Glutamatergic neuron (in vitro differentiated cells): Measurements from ENCODE around the gene AGAP3. TPM values are rescaled to one million over a fixed set of nuclear protein-coding genes. Genes with fewer than 3 reads are reported as not detected.

Experiments used
- DNase-seq: peaks from one replicate; pipeline ENCODE4 v3.0.0; 2022
- H3K27ac Mint-ChIP-seq: one replicate; pipeline ENCODE4 v1.8.0; 2020; ENCODE audit warnings: mild to moderate bottlenecking, mixed read lengths, inconsistent platforms; ENCODE audit not compliant: unreplicated experiment
- H3K27me3 Mint-ChIP-seq: one replicate; pipeline ENCODE4 v1.8.0; 2020; ENCODE audit warnings: mild to moderate bottlenecking, moderate library complexity, mixed read lengths, inconsistent platforms; ENCODE audit not compliant: unreplicated experiment
- H3K36me3 Mint-ChIP-seq: one replicate; pipeline ENCODE4 v1.8.0; 2020; ENCODE audit warnings: mild to moderate bottlenecking, mixed read lengths, inconsistent platforms; ENCODE audit not compliant: unreplicated experiment
- H3K4me1 Mint-ChIP-seq: one replicate; pipeline ENCODE4 v1.8.0; 2020; ENCODE audit warnings: mild to moderate bottlenecking, low read depth, mixed read lengths, inconsistent platforms; ENCODE audit not compliant: unreplicated experiment
- H3K4me3 Mint-ChIP-seq: one replicate; pipeline ENCODE4 v1.8.0; 2020; ENCODE audit warnings: mild to moderate bottlenecking, mixed read lengths, inconsistent platforms; ENCODE audit not compliant: unreplicated experiment
- H3K9me3 Mint-ChIP-seq: one replicate; pipeline ENCODE4 v1.8.0; 2020; ENCODE audit warnings: mild to moderate bottlenecking, moderate library complexity, mixed read lengths, inconsistent platforms; ENCODE audit not compliant: unreplicated experiment
- total RNA-seq: library from RNA; stranded (reverse); fragmentation: NEBNext Ultra II Directional; extraction: Animal tissue kit (Norgen Biotek cat#: 25700); gene quantifications from one replicate; pipeline ENCODE4 v1.2.1, GENCODE V29; 2021; ENCODE audit not compliant: unreplicated experiment
- TF ChIP-seq, protein P1 (sequence below): fragments of 200-600 bp; sonication (generic); IDR thresholded peaks from one replicate; pipeline ENCODE4 v1.5.0; 2021; ENCODE audit not compliant: partially characterized antibody, unreplicated experiment

AGAP3 gene
- total RNA-seq, 1 donor from 2014 or later: 406 TPM

DNA sequence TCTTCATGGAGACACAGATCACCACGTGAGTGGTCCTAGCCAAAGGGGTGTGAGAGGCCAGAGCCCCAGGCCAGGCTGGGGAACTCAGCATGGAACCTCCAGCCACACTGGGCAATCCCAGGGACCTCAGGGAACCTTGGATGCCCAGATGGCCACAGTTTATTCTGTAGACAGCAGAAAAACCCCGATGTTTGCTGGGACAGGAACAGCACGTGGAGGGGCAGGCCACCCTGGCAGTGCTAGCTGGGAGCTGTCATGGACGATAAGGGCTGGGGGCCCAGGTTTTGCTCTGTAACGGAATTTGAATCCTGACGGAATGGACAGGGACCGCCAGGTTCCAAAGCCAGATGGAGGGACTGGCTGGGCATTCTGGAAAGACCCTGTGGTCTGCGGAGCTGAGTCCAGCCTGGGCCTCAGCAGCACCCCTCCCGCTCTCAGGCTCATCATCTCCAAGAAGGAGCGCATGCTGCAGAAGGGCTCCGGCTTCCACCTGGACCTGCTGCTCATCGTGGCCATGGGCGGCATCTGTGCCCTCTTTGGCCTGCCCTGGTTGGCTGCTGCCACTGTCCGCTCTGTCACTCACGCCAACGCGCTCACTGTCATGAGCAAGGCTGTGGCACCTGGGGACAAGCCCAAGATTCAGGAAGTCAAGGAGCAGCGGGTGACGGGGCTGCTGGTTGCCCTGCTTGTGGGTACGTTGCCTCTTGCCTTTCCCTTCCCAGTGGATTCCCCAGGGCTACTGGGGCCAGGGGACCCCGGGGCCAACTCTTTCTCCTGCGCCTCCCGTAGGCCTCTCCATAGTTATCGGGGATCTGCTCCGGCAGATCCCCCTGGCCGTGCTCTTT is 11.2 kb upstream of the AGAP3 start:
- TF ChIP-seq, protein P1, sequence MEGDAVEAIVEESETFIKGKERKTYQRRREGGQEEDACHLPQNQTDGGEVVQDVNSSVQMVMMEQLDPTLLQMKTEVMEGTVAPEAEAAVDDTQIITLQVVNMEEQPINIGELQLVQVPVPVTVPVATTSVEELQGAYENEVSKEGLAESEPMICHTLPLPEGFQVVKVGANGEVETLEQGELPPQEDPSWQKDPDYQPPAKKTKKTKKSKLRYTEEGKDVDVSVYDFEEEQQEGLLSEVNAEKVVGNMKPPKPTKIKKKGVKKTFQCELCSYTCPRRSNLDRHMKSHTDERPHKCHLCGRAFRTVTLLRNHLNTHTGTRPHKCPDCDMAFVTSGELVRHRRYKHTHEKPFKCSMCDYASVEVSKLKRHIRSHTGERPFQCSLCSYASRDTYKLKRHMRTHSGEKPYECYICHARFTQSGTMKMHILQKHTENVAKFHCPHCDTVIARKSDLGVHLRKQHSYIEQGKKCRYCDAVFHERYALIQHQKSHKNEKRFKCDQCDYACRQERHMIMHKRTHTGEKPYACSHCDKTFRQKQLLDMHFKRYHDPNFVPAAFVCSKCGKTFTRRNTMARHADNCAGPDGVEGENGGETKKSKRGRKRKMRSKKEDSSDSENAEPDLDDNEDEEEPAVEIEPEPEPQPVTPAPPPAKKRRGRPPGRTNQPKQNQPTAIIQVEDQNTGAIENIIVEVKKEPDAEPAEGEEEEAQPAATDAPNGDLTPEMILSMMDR: no peak
- DNase-seq: no peak
- Mint-ChIP-seq H3K9me3 (peaks cover 4% of the 10 kb centered on the region), H3K36me3 (no peaks in the 10 kb centered on the region), H3K27me3 (peaks cover 5% of the 10 kb centered on the region), H3K4me1 (peaks cover 14% of the 10 kb centered on the region), H3K27ac (no peak overlapping the region), H3K4me3 (no peak overlapping the region)

DNA sequence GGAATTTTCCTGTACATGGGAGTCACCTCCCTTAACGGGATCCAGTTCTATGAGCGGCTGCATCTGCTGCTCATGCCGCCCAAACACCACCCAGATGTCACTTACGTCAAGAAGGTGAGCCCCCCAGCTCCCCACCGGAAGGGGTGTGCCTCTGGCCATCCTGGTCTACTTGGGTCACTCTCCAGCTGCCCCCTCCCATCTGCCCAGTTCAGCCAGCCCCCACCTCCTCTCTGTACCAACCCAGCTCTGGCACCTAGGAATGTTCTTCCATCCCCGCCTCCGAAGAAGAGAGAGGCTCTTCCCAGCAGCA is 10.7 kb upstream of the AGAP3 start:
- Mint-ChIP-seq H3K27ac (no peak overlapping the region), H3K4me3 (no peak overlapping the region)

DNA sequence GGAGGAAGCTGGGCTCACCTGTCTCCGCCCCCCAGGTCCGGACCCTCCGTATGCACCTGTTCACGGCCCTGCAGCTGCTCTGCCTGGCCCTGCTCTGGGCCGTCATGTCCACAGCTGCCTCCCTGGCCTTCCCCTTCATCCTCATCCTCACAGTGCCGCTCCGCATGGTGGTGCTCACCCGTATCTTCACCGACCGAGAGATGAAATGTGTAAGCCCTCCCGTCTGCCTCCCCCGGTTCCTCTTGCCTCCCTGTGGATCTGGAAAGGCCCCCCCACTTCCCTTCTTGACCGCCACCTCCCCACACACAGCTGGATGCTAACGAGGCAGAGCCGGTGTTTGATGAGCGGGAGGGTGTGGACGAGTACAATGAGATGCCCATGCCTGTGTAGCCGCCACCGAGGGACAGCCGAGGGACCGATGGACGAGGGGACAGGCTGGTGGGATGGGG is 10.3 kb upstream of the AGAP3 start:
- peaks cover 5% of the 10 kb centered on the region for H3K27me3 Mint-ChIP-seq
- peaks cover 14% of the 10 kb centered on the region for H3K4me1 Mint-ChIP-seq
- no peak overlapping the region for H3K4me3 Mint-ChIP-seq
- TF ChIP-seq, protein P1: no peak
- no peaks in the 10 kb centered on the region for H3K36me3 Mint-ChIP-seq
- no peak for DNase-seq
- peaks cover 5% of the 10 kb centered on the region for H3K9me3 Mint-ChIP-seq
- H3K27ac Mint-ChIP-seq: peak overlapping the region; percentile 33

More for the DNA sequence above, 10.7 kb upstream of the AGAP3 start:
- Mint-ChIP-seq H3K36me3 (no peaks in the 10 kb centered on the region), H3K9me3 (peaks cover 5% of the 10 kb centered on the region), H3K4me1 (peaks cover 14% of the 10 kb centered on the region), H3K27me3 (peaks cover 5% of the 10 kb centered on the region)
- TF ChIP-seq, protein P1: no peak
- no peak for DNase-seq

DNA sequence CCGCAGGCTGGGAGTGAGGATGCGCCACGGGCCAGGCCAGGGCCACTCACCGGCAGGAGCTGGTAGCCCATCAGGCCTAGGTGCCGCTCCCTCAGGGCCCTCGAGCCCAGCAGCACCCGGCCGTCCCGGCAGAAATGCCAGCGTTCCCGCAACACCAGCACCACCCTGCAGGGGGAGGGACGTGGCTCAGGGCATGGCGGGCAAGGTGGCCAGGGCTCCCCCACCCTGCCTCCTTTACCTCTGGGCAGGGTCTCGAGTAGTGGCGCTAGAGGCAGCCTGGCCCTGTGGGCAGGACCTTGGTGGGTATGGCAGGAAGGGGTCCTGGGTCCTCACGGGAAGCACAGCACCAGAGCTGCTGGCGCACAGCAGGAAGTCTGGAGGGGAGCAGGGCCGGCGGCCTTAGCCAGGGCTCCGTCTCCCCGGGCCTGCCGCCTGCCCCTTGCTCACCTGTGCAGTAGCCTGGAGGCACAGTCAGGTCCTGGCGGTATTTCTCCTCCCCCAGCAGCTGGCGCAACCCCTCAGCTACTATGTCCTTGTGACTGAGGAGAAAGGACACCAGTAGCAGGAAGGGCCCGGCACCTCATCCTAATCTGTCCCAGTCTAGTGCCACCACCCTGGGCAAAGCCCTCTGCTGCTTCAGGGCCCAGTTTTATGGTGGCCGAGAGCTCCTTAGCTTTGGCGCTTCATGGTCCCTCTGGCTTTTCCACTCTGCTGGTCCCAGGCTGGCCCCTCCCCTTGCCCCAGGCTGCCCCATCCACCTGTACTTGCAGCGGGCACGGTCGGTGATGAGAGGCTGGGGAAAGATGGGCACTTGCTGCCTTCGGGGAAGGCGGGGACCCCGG is 9.2 kb upstream of the AGAP3 start:
- Mint-ChIP-seq H3K9me3 (peaks cover 3% of the 10 kb centered on the region), H3K27ac (no peak overlapping the region), H3K27me3 (peaks cover 7% of the 10 kb centered on the region), H3K36me3 (no peaks in the 10 kb centered on the region), H3K4me1 (peaks cover 14% of the 10 kb centered on the region), H3K4me3 (no peak overlapping the region)
- TF ChIP-seq, protein P1: peak; percentile 64
- DNase-seq: peak; percentile 68
